SH-SY5Y (cell line): ENCODE data around the gene TMEM95.

Experiments used
- GATA2 ChIP-seq: IDR thresholded peaks from 2 replicates; pipeline ENCODE4 v1.6.1; 2011; ENCODE audit warnings: mild to moderate bottlenecking, low read depth, low read length
- GATA3 ChIP-seq: IDR thresholded peaks from 2 replicates; pipeline ENCODE4 v1.6.1; 2011; ENCODE audit warnings: low read depth, mild to moderate bottlenecking, low read length, moderate library complexity

GRCh38 chr17:7308625-7309433 is 46.1 kb upstream of the TMEM95 start:
- no peak for TF ChIP-seq GATA2
- TF ChIP-seq GATA3: no peak
